Measurements from ENCODE around the gene TMEM205. TPM values are rescaled to one million over a fixed set of nuclear protein-coding genes. Genes with fewer than 3 reads are reported as not detected.

The TMEM205 gene
- total and polyA plus RNA-seq, 2 of the 13 experiments (the other 11 are each of a cell fraction or from before 2014, with no cell fraction given), result 45.5 to 98.7 TPM

DNA sequence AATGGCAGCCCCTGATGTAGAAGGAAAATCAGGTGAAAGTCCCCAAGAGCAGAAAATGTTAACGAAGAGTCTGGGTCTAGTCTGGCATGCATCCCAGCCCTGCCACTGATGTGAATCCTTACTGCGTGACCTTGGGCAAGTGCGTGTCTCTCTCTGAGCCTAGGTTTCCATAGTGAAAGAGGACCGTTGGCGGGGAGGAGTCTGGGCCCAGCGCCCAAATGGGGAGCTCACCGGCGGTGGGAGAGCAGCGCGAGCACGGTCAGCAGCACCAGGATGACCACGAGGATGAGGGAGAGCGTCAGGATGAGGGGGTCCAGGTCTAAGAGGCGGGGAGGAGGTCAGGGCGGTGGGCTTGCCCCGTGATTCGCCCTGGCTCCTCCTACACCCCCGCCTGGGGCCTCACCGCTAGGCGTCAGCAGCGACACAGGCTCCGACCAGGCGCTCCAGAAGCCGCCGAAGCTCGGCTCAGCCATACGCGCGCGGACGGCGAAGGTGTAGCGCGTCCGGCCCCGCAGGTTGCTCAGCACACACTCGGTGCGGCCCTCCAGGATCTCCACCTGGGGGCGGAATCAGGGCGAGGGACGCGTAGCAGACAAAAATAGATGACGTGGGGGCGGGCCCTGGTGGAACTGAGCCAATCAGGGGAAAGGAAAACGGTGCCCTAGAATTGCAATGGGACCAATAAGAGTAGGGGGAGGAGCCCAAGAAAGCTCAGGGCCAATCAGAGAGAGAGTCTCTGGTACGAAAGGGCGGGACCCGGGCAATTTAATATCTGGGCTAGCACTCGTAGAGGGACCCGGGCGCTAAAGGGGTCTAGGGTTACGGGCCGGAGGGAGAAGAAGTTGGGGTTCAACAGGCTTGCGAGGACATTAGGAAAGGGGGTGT lies 34.8 kb upstream of the TMEM205 start (continued):
- no peak for TF ChIP-seq TIGD3 (CRISPR knock-in tag; IDR thresholded peaks at IDR 0.05; ENCODE audit: borderline replicate concordance)
- TF ChIP-seq ZNF737 (CRISPR knock-in tag; IDR thresholded peaks at IDR 0.05; ENCODE audit: borderline replicate concordance), result no peak
- TF ChIP-seq ZNF33B (CRISPR knock-in tag; IDR thresholded peaks at IDR 0.05), result 0 out of 2 replicates have a peak, but pooled peaks have one; percentile 75
- TF ChIP-seq THRA (CRISPR knock-in tag; IDR thresholded peaks at IDR 0.05; ENCODE audit: borderline replicate concordance), result peak; percentile 63
- TF ChIP-seq ZNF780A (CRISPR knock-in tag; IDR thresholded peaks at IDR 0.05), result no peak
- 0 out of 2 replicates have a peak, but pooled peaks have one; percentile 38 for TF ChIP-seq HMGXB3 (CRISPR knock-in tag; IDR thresholded peaks at IDR 0.05; ENCODE audit: borderline replicate concordance)
- TF ChIP-seq ZBTB40 (IDR thresholded peaks at IDR 0.05), result no peak
- TF ChIP-seq ZBTB40 (CRISPR knock-in tag; IDR thresholded peaks at IDR 0.05), result peak; percentile 32; the same call in 1 of the 2 replicates
- TF ChIP-seq ZNF605 (CRISPR knock-in tag; IDR thresholded peaks at IDR 0.05), result no peak
- TF ChIP-seq TOPORS (CRISPR knock-in tag; IDR thresholded peaks at IDR 0.05), result peak; percentile 68
- TF ChIP-seq IRX3 (CRISPR knock-in tag; IDR thresholded peaks at IDR 0.05; ENCODE audit: borderline replicate concordance, low read depth), result no peak
